Endothelial cell of umbilical vein (primary cell): ENCODE data around the gene IRF1.

Source experiments
- EZH2 ChIP-seq: IDR thresholded peaks from 2 replicates; pipeline ENCODE4 v1.6.1; 2012; ENCODE audit warnings: borderline replicate concordance, low read depth, mild to moderate bottlenecking, moderate library complexity, low read length, inconsistent platforms; ENCODE audit not compliant: severe bottlenecking
- FOS ChIP-seq: IDR thresholded peaks from 2 replicates; pipeline ENCODE4 v1.6.1; 2011; ENCODE audit warnings: mild to moderate bottlenecking, low read length, moderate library complexity, borderline replicate concordance; ENCODE audit not compliant: insufficient read depth
- GATA2 ChIP-seq: IDR thresholded peaks from 2 replicates; pipeline ENCODE4 v1.7.0; 2011; ENCODE audit warnings: low read depth, mild to moderate bottlenecking, moderate library complexity, mixed read lengths, low read length; ENCODE audit not compliant: insufficient read length, insufficient read depth
- JUN ChIP-seq: IDR thresholded peaks from 2 replicates; pipeline ENCODE4 v1.6.1; 2011; ENCODE audit warnings: borderline replicate concordance, low read depth; ENCODE audit not compliant: insufficient read length, insufficient read depth
- MYC ChIP-seq: IDR thresholded peaks from one replicate; pipeline ENCODE4 v1.6.1; 2011; ENCODE audit warnings: mild to moderate bottlenecking, low read depth, low read length
- POLR2A ChIP-seq: IDR thresholded peaks from 2 replicates; pipeline ENCODE4 v1.6.1; 2012; ENCODE audit warnings: low read depth, mild to moderate bottlenecking, control low read depth, low read length
- POLR2AphosphoS5 ChIP-seq: IDR thresholded peaks from 2 replicates; pipeline ENCODE4 v1.6.1; 2012; ENCODE audit warnings: low read depth, mild to moderate bottlenecking, control low read depth, low read length, moderate library complexity; ENCODE audit not compliant: insufficient read depth
- TF ChIP-seq, protein P1 (sequence below), 2 donors: IDR thresholded peaks; 1 replicate in 1 of 2; 2 replicates in 1 of 2; pipeline ENCODE4 v1.5.1; 2011; ENCODE audit warnings: low read length in 2 of 2, mild to moderate bottlenecking in 2 of 2, moderate library complexity in 2 of 2, control low read depth in 1 of 2, inconsistent platforms in 1 of 2, low read depth in 1 of 2; ENCODE audit not compliant: insufficient read depth in 1 of 2; ENCODE audit errors: extremely low read depth in 1 of 2
- TF ChIP-seq, protein P2 (sequence below): IDR thresholded peaks from 2 replicates; pipeline ENCODE4 v1.6.1; 2011; ENCODE audit not compliant: insufficient read depth, insufficient read length

DNA sequence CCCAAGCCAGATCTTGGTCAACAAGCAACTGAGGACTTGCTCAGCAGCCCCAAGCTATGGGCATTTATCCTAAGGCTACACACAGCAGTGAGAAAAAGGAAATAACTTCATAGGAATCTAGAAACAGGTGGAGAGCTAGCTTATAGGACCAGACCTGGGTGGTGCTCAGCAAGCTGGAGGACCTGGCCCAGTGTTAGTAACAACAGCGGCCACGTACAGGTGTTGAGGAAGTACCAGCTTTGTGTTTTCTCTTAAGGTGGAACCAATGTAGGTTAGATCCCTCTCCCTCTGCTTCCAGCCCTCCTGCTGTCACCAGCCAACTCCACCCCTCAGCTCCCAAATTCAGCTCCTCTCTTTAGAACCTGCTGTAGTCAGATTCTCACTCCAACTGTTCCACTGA is 43.4 kb downstream of the IRF1 start:
- TF ChIP-seq, protein P1, sequence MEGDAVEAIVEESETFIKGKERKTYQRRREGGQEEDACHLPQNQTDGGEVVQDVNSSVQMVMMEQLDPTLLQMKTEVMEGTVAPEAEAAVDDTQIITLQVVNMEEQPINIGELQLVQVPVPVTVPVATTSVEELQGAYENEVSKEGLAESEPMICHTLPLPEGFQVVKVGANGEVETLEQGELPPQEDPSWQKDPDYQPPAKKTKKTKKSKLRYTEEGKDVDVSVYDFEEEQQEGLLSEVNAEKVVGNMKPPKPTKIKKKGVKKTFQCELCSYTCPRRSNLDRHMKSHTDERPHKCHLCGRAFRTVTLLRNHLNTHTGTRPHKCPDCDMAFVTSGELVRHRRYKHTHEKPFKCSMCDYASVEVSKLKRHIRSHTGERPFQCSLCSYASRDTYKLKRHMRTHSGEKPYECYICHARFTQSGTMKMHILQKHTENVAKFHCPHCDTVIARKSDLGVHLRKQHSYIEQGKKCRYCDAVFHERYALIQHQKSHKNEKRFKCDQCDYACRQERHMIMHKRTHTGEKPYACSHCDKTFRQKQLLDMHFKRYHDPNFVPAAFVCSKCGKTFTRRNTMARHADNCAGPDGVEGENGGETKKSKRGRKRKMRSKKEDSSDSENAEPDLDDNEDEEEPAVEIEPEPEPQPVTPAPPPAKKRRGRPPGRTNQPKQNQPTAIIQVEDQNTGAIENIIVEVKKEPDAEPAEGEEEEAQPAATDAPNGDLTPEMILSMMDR (IDR thresholded peaks at IDR 0.05; ENCODE audit: extremely low read depth in 1 of 2, insufficient read depth in 1 of 2, low read depth in 1 of 2, low read length in 2 of 2) = no peak
- no peak for TF ChIP-seq POLR2AphosphoS5
- no peak for TF ChIP-seq POLR2A
- TF ChIP-seq EZH2 = no peak
- TF ChIP-seq GATA2 = no peak
- TF ChIP-seq, protein P2, sequence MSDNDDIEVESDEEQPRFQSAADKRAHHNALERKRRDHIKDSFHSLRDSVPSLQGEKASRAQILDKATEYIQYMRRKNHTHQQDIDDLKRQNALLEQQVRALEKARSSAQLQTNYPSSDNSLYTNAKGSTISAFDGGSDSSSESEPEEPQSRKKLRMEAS = no peak
- no peak for TF ChIP-seq MYC
- no peak for TF ChIP-seq JUN
- TF ChIP-seq FOS = no peak
